Memory B cell (primary cell): ENCODE data around the gene LIF.

Experiments
- ATAC-seq: fragments of 150-1000 bp; cut with Tn5 transposase; 2 replicates; pipeline ENCODE4 v1.10.0; 2021; ENCODE audit warnings: low read depth, mild to moderate bottlenecking, moderate library complexity
- DNase-seq, 2 donors: peaks; one replicate each; pipeline ENCODE4 v3.0.0; 2022; ENCODE audit warnings: low spot score in 2 of 2
- H3K27ac Mint-ChIP-seq: one replicate; pipeline ENCODE4 v1.8.0; 2022; ENCODE audit warnings: mild to moderate bottlenecking, moderate library complexity, mixed read lengths
- H3K27me3 Mint-ChIP-seq: one replicate; pipeline ENCODE4 v1.8.0; 2022; ENCODE audit warnings: mixed read lengths
- H3K36me3 Mint-ChIP-seq: one replicate; pipeline ENCODE4 v1.8.0; 2022; ENCODE audit warnings: mild to moderate bottlenecking, mixed read lengths
- H3K4me1 Mint-ChIP-seq: one replicate; pipeline ENCODE4 v1.8.0; 2022; ENCODE audit warnings: mixed read lengths
- H3K4me3 Mint-ChIP-seq: one replicate; pipeline ENCODE4 v1.8.0; 2022; ENCODE audit warnings: mild to moderate bottlenecking, moderate library complexity, mixed read lengths
- H3K9me3 Mint-ChIP-seq: one replicate; pipeline ENCODE4 v1.8.0; 2022; ENCODE audit warnings: mixed read lengths

LIF gene

DNA sequence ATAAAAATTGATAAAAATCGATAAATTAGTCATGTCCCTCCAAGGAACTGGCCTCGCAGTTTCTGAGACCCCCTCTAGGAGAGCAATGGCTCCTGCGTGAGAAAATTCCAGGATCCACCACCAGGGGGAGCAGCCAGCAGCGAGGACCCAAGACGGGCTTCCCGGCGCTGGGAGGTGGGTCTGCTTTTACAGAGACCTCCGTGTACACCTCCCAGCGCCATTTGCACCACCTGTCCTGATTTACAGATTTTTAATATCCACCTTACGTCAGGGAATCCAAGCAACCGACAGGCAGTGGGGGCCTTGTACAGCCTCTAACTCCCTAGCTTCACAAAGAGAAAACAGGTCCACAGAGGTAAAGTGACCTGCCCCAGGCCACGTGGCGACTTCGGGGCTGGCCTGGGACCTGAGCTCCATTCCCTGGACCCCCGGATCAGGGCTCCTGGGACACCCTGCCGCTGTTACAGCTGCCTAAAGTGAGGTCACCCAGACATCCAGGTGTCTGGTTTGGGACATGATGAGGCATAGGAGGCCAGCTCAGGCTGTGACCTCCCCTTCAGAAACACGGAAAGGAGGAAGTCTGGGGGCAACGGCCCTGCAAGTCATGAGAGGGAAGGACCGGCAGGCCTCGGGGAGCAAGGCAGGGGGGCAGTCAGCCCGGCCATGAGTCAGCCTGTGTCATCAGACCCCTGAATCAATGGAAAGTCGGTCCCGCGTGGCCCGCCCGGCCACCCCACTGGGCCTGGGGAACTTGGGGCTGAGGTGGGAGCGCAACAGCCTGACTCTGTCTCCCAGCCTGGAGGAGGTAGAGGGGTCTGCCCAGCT lies 16.6 kb upstream of the LIF start:
- Mint-ChIP-seq H3K4me3 (peak overlapping the region; percentile 49), H3K36me3 (no peaks in the 10 kb centered on the region), H3K4me1 (peaks cover 21% of the 10 kb centered on the region), H3K27ac (no peak overlapping the region), H3K9me3 (no peaks in the 10 kb centered on the region), H3K27me3 (peaks cover 11% of the 10 kb centered on the region)
- ATAC-seq: no peak
- DNase-seq: peak; percentile 80 to 87

DNA sequence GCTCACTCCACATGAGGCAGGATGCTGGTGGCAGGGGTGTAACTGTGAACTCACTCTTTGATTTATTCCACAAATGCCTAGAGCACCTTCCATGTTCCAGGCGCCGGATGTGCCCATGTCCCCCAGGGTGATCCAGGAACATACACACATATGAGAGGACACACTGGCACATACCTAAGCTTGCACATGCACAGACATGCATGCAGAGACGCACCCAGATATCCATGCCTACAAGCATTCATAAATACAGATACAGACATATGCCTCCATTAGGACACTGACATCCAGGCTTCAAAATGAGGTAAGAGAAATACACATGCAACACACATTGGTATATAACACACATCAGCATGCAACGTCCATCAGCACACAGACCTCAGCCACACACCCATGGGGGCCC lies 15.6 kb upstream of the LIF start:
- Mint-ChIP-seq H3K4me3 (no peak overlapping the region), H3K27ac (no peak overlapping the region), H3K27me3 (peaks cover 11% of the 10 kb centered on the region), H3K36me3 (no peaks in the 10 kb centered on the region), H3K4me1 (peaks cover 17% of the 10 kb centered on the region), H3K9me3 (no peaks in the 10 kb centered on the region)
- DNase-seq (no peak), ATAC-seq (no peak)

DNA sequence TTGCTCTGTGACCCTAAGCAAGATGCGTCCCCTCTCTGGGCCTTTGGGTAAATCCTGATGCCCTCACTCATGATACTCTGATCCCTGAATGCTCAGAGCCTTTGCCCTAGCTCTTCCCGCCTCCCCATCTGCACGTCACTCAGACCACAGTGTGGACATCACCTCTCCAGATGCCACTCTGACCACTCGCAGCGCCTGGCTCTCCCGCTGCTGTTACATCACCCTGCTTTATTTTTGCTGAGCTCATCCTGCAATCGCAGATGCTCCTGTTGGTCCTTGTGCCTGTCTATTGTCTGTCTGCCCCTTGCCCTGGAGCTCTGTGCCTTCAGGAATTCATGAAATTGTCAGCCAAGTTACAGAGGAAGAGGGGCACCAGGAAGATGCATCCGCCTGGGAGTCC lies 14.6 kb upstream of the LIF start:
- Mint-ChIP-seq H3K27ac (no peak overlapping the region), H3K4me1 (peaks cover 12% of the 10 kb centered on the region)

DNA sequence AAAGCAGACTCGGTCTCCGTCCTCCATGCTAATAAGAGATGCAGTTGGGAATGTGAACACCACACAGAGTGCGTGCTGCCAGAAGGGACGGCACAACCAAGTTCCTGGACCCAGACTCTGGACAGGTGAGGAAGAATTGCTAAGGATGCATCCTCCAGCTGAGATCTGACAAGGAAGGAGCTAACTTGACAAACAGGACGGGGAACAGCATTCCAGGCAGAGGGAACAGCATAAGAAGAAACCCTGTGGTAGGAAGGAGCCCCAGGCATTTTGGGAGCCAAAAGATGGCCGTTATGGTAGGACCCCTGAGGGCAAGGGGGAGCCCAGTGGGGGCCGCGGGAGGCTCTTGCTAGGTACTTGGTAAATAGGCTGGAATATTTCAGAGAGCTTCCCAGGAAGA lies 14.1 kb upstream of the LIF start:
- H3K4me3 Mint-ChIP-seq: no peak overlapping the region
- DNase-seq: no peak
- H3K9me3 Mint-ChIP-seq: no peaks in the 10 kb centered on the region
- H3K4me1 Mint-ChIP-seq: peaks cover 13% of the 10 kb centered on the region
- peaks cover 14% of the 10 kb centered on the region for H3K27me3 Mint-ChIP-seq
- H3K27ac Mint-ChIP-seq: no peak overlapping the region
- no peaks in the 10 kb centered on the region for H3K36me3 Mint-ChIP-seq
- ATAC-seq: no peak

More for the DNA sequence above, 14.6 kb upstream of the LIF start:
- no peak for ATAC-seq
- Mint-ChIP-seq H3K4me3 (no peak overlapping the region), H3K27me3 (peaks cover 14% of the 10 kb centered on the region), H3K9me3 (no peaks in the 10 kb centered on the region), H3K36me3 (no peaks in the 10 kb centered on the region)
- DNase-seq: no peak

DNA sequence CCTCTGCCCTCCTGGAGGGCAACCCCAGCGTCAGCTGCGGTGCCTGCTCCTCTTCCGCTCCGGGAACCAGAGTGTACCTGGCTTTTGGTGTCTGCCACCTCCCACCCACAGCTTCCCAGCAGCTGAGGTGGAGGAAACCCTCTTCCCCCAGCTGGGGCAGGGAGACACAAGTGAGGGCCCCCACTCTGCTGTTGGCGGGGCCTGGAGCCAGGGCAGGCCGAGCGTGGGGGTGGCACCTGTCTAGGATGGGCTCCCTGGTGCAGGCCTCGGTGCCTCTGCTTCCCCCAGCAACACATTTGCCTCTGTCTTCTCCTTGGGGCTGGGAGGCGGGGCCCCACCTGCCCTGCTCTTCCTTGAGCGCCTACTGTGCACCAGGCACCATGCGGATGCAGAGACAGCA lies 13.7 kb upstream of the LIF start:
- Mint-ChIP-seq H3K9me3 (no peaks in the 10 kb centered on the region), H3K4me3 (no peak overlapping the region), H3K27me3 (peaks cover 14% of the 10 kb centered on the region), H3K27ac (no peak overlapping the region), H3K36me3 (no peaks in the 10 kb centered on the region), H3K4me1 (peaks cover 11% of the 10 kb centered on the region)
- no peak for DNase-seq
- ATAC-seq: no peak

DNA sequence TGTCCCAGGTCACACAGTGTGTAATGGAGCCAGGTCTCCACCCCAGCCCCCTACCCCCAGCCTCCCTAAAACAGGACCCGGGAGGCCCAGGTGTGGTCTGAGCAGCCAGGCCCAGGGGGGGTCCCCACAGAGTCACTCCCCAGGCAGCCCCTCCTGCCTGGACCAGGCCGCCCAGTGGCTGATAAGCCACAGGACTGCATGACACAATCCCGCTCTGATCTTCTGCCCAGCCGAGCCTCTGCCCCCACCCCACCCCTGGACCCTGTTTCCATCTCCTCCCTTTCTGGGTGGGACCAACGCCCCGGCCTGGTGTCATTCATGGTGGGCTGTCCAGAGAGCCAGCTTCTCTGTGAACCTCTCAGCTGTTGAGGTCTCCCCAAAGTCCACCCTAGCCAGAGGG lies 7.8 kb upstream of the LIF start:
- H3K4me1 Mint-ChIP-seq: peaks cover 13% of the 10 kb centered on the region
- H3K4me3 Mint-ChIP-seq: no peak overlapping the region
- H3K36me3 Mint-ChIP-seq: no peaks in the 10 kb centered on the region
- ATAC-seq: no peak
- H3K9me3 Mint-ChIP-seq: no peaks in the 10 kb centered on the region
- no peak overlapping the region for H3K27ac Mint-ChIP-seq
- peaks cover 6% of the 10 kb centered on the region for H3K27me3 Mint-ChIP-seq
- DNase-seq: no peak

DNA sequence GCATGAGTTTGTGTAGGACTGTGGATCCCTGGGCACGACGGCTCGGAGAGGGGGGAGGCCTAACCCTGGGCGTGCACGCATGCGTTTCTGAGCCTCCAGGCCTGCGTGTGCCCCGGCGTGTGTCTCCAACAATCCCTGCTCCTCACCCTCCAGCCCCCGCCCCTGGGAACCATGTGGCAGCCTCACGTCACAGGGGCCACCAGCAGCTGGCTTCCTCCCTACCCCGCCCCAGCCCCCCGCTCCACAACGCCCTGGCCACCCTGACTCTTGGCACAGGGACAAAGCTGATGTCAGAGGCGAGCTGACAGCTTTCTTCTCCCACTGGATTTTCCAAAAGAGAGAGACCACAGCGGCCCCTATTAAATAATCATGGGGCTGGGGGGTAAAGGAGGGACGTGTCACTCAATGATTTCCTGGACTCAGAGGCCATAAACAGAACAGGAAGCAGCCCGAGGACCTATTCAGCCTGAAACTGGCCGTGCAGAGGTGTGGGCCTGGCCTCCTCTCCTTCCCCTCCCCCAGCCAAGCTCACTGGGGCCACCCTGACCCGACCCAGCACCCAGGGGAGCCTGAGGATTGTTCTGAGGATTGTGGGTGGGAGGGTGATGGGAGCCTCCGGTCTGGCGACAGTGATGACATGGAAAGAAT lies 6.8 kb upstream of the LIF start:
- Mint-ChIP-seq H3K36me3 (no peaks in the 10 kb centered on the region), H3K9me3 (no peaks in the 10 kb centered on the region), H3K27ac (no peak overlapping the region), H3K4me1 (peaks cover 13% of the 10 kb centered on the region), H3K27me3 (peaks cover 12% of the 10 kb centered on the region), H3K4me3 (no peak overlapping the region)
- ATAC-seq (no peak), DNase-seq (no peak)

DNA sequence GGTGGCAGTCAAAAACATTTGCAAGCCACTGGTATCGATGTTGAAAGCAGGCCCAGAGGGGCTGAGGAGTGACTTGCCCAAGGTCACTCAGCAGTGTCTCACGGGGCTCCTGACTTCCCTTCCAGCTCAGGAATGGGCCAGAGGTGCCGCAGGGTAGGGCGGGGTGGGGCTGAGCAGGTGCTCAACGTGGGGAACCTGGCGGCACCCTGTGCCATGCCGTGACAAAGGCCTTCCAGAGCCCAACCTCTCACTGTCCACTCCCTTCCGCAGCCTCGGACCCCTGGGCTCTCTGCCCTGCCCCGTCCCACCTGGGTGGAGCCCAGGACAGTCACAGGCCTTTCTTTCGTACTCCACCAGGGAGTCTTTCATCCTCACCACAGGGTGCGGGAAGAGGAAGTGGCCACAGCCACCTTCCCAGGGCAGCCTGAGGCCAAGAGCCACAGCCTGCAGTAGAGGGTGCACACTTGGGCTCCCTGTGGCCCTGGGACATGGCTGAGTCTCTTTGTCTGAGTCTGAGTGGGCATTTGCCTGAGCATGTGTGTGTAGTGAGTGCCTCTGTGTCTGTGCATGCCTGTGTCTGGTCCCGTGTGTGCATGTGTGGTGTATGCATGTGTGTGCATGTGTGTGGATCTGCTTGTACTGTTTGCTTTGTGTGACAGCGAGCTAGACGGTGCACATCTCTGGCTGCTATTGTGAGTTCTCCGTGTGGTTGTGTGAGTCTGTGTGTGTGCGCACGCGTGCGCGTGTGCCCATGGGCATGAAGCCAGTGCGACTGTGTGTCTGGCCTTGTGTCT lies 6.0 kb upstream of the LIF start:
- ATAC-seq (no peak), DNase-seq (no peak)
- H3K4me1 Mint-ChIP-seq: peaks cover 11% of the 10 kb centered on the region
- H3K9me3 Mint-ChIP-seq: no peaks in the 10 kb centered on the region
- peaks cover 18% of the 10 kb centered on the region for H3K27me3 Mint-ChIP-seq
- H3K4me3 Mint-ChIP-seq: no peak overlapping the region
- H3K36me3 Mint-ChIP-seq: no peaks in the 10 kb centered on the region
- H3K27ac Mint-ChIP-seq: no peak overlapping the region

DNA sequence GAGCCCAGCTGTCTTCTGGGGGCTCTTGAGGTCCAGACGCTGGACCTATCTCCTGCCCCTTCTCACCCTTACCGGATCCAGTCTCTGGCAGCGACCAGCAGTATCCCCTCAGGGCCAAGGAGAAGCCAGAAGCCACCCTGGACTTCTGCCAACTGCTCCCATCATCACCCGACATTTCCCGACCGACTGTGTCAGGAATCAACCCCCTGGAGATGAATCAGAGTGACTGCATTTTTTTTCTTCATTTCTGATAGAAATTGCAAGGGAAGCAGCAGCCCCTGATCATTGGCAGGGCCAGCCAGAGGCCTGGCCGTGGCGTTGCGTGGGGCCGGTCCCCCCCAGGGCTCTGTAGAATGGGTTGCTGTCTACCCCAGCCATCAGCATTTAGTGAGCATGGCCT lies 5.2 kb upstream of the LIF start:
- DNase-seq (no peak), ATAC-seq (no peak)
- Mint-ChIP-seq H3K4me3 (no peak overlapping the region), H3K27ac (no peak overlapping the region), H3K36me3 (no peaks in the 10 kb centered on the region), H3K4me1 (peaks cover 11% of the 10 kb centered on the region), H3K9me3 (no peaks in the 10 kb centered on the region), H3K27me3 (peaks cover 18% of the 10 kb centered on the region)

DNA sequence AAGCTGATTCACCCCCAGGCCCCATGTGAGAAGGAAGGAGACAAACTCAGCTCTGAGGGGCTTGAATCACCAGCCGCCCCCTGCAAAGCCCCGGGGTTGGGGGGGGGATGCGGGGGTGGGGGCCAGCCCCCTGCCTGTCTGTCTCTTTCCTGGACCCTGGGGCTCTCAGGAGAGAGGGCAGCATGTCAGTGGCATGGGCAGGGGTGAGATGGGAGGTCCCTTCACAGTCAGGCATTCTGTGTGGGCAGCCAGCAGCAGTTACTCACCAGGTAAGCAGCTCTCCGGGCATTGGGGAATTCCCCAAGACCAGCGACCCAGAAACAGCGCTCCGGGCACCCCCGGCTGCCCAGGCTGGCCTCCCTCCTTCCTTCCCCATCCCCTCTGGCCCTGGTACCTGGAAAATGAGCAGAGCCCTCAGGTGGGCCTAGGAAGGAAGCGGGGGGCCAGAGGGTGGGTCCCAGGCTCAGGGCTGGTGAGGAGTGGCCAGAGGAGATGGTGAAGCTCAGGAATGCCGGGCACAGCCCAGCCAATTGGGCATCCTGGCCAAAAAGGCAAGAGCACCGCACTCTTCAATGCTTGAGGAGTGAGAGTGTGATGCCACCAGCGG lies 4.2 kb upstream of the LIF start:
- peaks cover 21% of the 10 kb centered on the region for H3K27me3 Mint-ChIP-seq
- H3K36me3 Mint-ChIP-seq: no peaks in the 10 kb centered on the region
- DNase-seq (no peak), ATAC-seq (no peak)
- peaks cover 9% of the 10 kb centered on the region for H3K4me1 Mint-ChIP-seq
- no peak overlapping the region for H3K4me3 Mint-ChIP-seq
- H3K9me3 Mint-ChIP-seq: no peaks in the 10 kb centered on the region
- H3K27ac Mint-ChIP-seq: no peak overlapping the region

DNA sequence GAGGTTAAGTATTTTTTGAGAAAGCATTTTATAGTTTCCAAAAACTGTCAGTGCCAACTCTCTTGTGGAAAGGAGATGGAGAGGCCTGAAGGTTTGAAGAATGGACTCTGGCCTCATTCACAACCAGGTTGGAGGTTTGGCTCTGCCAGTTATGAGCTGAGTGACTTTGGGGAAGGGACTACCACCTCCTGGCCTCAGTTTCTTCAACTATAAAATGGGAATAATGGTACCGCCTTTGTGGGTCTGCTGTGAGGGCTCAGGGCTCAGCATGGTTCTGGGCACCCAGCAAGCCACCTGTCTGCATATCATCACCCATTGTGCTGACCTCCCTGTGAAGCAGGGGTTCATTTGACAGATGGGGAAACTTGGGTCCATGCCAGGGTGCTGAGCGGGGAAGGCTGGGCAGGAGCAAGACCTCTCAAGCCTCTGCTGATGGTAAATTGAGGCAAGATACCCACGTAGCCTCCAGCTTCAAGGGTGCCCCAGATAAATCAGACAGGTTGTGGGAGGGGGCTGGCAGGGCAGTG lies 3.5 kb upstream of the LIF start:
- Mint-ChIP-seq H3K36me3 (no peaks in the 10 kb centered on the region), H3K4me1 (peaks cover 13% of the 10 kb centered on the region), H3K4me3 (no peak overlapping the region), H3K27ac (no peak overlapping the region), H3K9me3 (no peaks in the 10 kb centered on the region), H3K27me3 (peaks cover 25% of the 10 kb centered on the region)
- DNase-seq (no peak), ATAC-seq (no peak)

DNA sequence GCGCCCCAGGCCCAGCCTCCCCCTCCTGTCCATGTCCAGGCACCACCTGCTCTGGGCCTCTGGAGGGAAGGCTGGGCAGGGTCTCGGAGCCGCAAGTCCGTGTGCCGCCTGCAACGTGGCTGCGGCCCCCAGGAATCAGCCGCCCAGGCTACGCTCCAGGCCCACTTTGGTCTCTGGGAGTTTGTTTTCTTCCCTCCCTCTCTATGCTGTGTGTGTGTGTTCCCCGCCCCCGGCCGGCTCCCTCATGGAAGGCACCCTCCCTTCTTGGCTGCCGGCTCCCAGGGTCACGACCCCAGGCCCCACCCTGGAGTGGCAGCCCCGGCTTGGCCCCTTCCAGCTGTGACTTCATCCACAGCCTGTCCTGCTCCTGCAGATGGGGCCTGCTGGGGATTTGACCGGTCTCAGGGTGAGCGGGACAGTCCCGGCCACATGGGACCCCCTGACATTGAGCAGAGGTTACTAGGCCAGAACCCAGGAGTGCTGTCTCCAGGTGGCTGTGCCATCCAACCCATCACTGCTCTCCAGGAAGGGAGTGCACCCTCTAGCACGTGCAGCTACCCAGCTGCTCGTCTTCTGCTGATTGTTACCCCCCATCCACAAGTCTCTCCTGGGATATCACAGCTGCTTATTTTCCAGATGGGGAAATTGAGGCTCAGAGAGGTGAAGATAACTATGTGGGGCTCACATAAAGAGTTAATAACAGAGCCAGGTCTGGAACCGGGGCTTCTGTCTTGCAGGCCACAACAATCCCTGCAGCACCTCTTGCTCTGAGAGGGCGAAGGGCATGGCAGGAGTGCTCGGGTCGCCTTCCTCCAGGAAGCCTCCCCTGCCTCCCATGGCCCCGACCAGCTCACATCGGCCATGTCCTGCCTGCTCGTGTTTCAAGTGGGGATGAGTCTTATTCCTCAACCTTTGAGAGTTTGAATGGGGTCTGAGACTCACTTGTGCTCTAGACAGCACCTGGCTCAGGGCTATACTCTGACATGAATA lies 2.8 kb upstream of the LIF start:
- Mint-ChIP-seq H3K4me1 (peaks cover 13% of the 10 kb centered on the region), H3K36me3 (no peaks in the 10 kb centered on the region), H3K27me3 (peaks cover 25% of the 10 kb centered on the region), H3K4me3 (no peak overlapping the region), H3K27ac (no peak overlapping the region), H3K9me3 (no peaks in the 10 kb centered on the region)
- DNase-seq (no peak), ATAC-seq (no peak)

DNA sequence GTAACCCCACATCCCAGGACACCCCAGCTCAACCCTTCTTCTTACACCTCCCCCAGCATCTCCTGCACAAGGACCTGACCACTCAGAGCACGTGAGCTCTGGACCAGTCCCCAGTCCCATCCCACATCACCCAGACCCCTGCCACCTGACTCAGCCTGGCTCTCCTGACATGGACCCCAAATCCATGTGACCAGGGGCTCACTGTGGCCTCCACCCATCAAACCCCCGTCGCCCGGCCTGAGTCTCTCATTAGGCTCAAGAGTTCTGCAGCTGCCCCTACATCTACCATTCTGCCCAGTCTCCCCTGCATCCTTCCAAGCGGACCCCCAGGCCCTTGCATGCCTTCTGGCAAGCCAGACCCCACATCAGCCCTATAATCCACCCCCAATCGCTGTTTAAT lies 1.9 kb upstream of the LIF start:
- H3K36me3 Mint-ChIP-seq: no peaks in the 10 kb centered on the region
- no peak overlapping the region for H3K4me3 Mint-ChIP-seq
- DNase-seq: no peak
- H3K27ac Mint-ChIP-seq: no peak overlapping the region
- H3K4me1 Mint-ChIP-seq: peaks cover 13% of the 10 kb centered on the region
- no peak for ATAC-seq
- H3K27me3 Mint-ChIP-seq: peaks cover 25% of the 10 kb centered on the region
- H3K9me3 Mint-ChIP-seq: no peaks in the 10 kb centered on the region
